Measurements from ENCODE around the gene ARMC3. TPM values are rescaled to one million over a fixed set of nuclear protein-coding genes. Genes with fewer than 3 reads are reported as not detected.
"Not testable (repeated sequence)": the region's sequence is repeated elsewhere in the genome, so short reads cannot be mapped to it uniquely, and the experiment has no call there.

ARMC3 gene
- total and polyA plus RNA-seq, 2 donors = 0.21 TPM; not detected in 1

DNA sequence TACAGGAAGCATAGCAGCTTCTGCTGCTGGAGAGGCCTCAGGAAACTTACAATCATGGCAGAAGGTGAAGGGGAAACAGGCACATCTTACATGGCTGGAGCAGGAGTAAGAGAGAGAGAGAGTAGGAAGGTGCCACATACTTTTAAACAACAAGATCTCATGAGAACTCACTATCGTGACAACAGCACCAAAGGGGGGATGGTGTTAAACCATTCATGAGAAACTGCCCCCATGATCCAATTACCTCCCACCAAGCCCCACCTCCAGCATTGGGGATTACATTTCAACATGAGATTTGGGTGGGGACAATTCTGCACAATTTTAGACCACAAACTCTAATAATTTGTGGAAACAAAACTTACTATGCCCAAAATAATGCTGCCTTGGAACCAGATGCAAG, 16.8 kb upstream of the ARMC3 start:
- DNase-seq (ENCODE audit: extremely low spot score) = no peak
- Histone ChIP-seq H3K36me3 (ENCODE audit: insufficient read depth) (no peaks in the 10 kb centered on the region), H3K27ac (ENCODE audit: low read depth) (no peak overlapping the region), H3K4me3 (ENCODE audit: low read depth, low read length) (no peak overlapping the region), H3K4me1 (ENCODE audit: insufficient read depth) (no peaks in the 10 kb centered on the region)
- WGBS = 41% methylated on average over 1 of the region's 1 CpG

DNA sequence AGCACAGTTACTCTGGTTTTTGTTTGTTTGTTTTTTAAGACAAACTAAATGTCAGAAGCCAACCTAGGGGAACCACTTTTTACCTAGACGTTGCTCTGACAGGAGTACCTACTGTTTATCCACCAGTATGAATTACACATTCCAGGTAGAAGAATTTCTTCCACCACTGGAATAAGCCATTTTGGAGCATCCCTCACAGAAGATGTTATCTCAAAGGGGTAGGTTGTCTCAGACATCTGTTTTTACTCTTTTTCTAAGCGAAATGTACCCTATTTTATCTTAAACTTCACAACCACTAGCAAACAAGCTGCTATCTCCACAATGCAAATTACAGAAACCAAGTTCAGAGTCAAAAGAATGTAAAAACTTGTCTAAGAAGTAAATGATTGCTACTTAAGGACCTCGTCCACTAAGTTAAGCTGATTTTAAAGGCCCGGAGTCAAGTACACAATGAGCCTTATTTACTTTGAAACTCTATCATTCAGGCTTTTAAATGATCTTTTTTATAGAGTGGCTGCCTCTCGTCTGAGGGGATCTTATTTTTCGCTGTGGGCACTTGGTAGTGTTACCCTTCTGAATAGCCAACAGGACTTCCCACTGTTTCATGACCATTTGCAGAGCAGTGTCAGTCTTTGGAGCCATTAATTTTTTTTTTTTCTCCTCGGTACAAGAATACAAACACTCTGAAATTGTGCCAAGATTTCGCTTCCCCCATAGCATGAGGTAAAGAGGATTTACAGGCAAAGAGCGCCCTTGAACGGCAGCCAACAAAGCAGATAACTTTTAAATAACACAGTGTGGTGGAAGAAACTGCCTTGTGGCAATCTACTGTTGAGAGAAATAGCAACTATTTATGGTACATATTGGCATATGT, 15.7 kb upstream of the ARMC3 start:
- no peak overlapping the region for H3K4me3 ChIP-seq (ENCODE audit: low read depth, low read length)
- no peaks in the 10 kb centered on the region for H3K36me3 ChIP-seq (ENCODE audit: insufficient read depth)
- H3K4me1 ChIP-seq (ENCODE audit: insufficient read depth) = no peaks in the 10 kb centered on the region
- H3K27ac ChIP-seq (ENCODE audit: low read depth) = no peak overlapping the region
- peak; percentile 81 for DNase-seq (ENCODE audit: extremely low spot score)
- 26% methylated on average over 10 of the region's 10 CpGs for WGBS

GRCh38 chr10:22912763-22913384, 15.0 kb upstream of the ARMC3 start:
- H3K36me3 ChIP-seq (ENCODE audit: insufficient read depth) = no peaks in the 10 kb centered on the region
- no peak for DNase-seq (ENCODE audit: extremely low spot score)
- WGBS = 38% methylated on average over 5 of the region's 5 CpGs
- no peaks in the 10 kb centered on the region for H3K4me1 ChIP-seq (ENCODE audit: insufficient read depth)
- no peak overlapping the region for H3K27ac ChIP-seq (ENCODE audit: low read depth)
- no peak overlapping the region for H3K4me3 ChIP-seq (ENCODE audit: low read depth, low read length)

DNA sequence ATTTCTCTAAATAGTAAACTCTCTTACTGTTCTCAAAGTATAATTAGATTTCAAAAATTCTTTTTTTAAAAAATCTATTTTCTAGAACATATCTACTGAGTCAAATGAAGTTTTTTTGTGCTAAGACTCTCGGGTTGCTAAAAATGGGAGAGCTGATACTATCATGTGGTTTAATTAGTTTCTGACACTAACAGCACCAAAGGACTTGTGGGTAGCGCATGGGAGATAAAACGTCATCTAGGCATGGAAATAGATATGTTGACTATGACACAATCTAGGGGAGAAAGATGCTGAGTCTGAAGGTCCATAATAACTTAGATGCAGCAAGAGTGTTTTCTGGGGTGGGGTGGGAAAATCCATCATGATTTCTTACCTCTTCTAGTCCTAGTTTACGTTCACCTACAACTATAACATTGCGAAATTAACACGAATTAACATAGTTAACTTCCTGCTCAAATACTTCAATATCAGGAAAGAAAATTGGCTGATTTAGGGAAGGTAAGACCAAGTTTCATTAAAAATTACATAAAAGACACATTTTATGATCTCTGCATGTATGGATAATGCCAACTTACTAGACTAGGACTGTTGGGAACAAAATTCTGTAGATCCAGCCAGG, 14.3 kb upstream of the ARMC3 start:
- WGBS = 91% methylated on average over 6 of the region's 6 CpGs
- no peak overlapping the region for H3K27ac ChIP-seq (ENCODE audit: low read depth)
- H3K4me3 ChIP-seq (ENCODE audit: low read depth, low read length) = no peak overlapping the region
- no peaks in the 10 kb centered on the region for H3K4me1 ChIP-seq (ENCODE audit: insufficient read depth)
- H3K36me3 ChIP-seq (ENCODE audit: insufficient read depth) = no peaks in the 10 kb centered on the region
- DNase-seq (ENCODE audit: extremely low spot score) = no peak

DNA sequence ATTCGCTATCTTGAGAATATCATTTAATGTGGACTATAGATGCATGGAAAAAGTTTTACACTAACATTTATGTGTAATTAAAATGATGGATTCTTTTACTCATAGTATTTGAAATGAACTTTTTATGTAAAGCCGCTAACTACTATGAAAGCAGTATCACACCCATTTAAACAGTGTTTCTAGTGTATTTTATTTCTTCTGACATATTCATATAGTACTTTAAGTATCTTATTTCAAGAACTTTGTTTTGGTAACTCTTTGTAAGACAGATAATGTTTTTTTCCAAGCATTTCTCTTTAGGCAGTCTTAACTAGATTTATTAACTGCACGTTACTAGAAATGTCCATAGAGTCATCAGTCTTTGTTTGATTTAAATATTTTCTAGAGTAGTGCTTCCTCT, 12.5 kb upstream of the ARMC3 start:
- DNase-seq (ENCODE audit: extremely low spot score) = no peak
- Histone ChIP-seq H3K36me3 (ENCODE audit: insufficient read depth) (no peaks in the 10 kb centered on the region), H3K4me1 (ENCODE audit: insufficient read depth) (no peaks in the 10 kb centered on the region), H3K4me3 (ENCODE audit: low read depth, low read length) (no peak overlapping the region), H3K27ac (ENCODE audit: low read depth) (no peak overlapping the region)
- 94% methylated on average over 3 of the region's 3 CpGs for WGBS

GRCh38 chr10:22925088-22925487, 2.8 kb upstream of the ARMC3 start:
- no peak for DNase-seq (ENCODE audit: extremely low spot score)
- WGBS = 77% methylated on average over 1 of the region's 1 CpG

GRCh38 chr10:22927166-22927565, 687 bp upstream of the ARMC3 start:
- Histone ChIP-seq H3K36me3 (ENCODE audit: insufficient read depth) (no peaks in the 10 kb centered on the region), H3K27ac (ENCODE audit: low read depth) (no peak overlapping the region), H3K4me1 (ENCODE audit: insufficient read depth) (no peaks in the 10 kb centered on the region), H3K4me3 (ENCODE audit: low read depth, low read length) (no peak overlapping the region)
- DNase-seq (ENCODE audit: extremely low spot score) = no peak
- WGBS = 88% methylated on average over 9 of the region's 9 CpGs

More at GRCh38 chr10:22925088-22925487, 2.8 kb upstream of the ARMC3 start:
- Histone ChIP-seq H3K4me3 (ENCODE audit: low read depth, low read length) (no peak overlapping the region), H3K27ac (ENCODE audit: low read depth) (no peak overlapping the region), H3K36me3 (ENCODE audit: insufficient read depth) (no peaks in the 10 kb centered on the region), H3K4me1 (ENCODE audit: insufficient read depth) (no peaks in the 10 kb centered on the region)

DNA sequence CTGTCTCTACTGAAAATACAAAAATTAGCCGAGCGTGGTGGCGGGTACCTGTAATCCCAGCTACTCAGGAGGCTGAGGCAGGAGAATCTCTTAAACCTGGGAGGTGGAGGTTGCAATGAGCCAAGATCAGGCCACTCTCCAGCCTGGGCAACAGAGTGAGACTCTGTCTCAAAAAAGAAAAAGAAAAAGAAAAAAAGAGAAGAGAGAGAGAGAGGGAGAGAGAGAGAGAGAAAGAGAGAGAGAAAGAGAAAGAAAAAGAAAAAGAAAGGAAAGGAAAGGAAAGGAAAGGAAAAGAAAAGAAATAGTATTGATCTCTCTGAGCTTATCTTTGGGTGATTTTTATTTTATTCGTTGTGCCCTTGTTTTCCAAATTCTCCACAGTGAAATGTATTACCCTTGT, 1.2 kb downstream of the ARMC3 start:
- not testable (repeated sequence) for H3K4me3 ChIP-seq (ENCODE audit: low read depth, low read length); H3K36me3 ChIP-seq (ENCODE audit: insufficient read depth); H3K4me1 ChIP-seq (ENCODE audit: insufficient read depth); DNase-seq (ENCODE audit: extremely low spot score); H3K27ac ChIP-seq (ENCODE audit: low read depth)
- WGBS = 96% methylated on average over 4 of the region's 4 CpGs

- WGBS = 53% methylated on average over 2 of the region's 2 CpGs
- no peak overlapping the region for H3K27ac ChIP-seq (ENCODE audit: low read depth)
- H3K36me3 ChIP-seq (ENCODE audit: insufficient read depth) = no peaks in the 10 kb centered on the region
- H3K4me3 ChIP-seq (ENCODE audit: low read depth, low read length) = no peak overlapping the region
- H3K4me1 ChIP-seq (ENCODE audit: insufficient read depth) = no peaks in the 10 kb centered on the region
- no peak for DNase-seq (ENCODE audit: extremely low spot score)
These were observed 4.1 kb downstream of the ARMC3 start for GRCh38 chr10:22931948-22932347.

DNA sequence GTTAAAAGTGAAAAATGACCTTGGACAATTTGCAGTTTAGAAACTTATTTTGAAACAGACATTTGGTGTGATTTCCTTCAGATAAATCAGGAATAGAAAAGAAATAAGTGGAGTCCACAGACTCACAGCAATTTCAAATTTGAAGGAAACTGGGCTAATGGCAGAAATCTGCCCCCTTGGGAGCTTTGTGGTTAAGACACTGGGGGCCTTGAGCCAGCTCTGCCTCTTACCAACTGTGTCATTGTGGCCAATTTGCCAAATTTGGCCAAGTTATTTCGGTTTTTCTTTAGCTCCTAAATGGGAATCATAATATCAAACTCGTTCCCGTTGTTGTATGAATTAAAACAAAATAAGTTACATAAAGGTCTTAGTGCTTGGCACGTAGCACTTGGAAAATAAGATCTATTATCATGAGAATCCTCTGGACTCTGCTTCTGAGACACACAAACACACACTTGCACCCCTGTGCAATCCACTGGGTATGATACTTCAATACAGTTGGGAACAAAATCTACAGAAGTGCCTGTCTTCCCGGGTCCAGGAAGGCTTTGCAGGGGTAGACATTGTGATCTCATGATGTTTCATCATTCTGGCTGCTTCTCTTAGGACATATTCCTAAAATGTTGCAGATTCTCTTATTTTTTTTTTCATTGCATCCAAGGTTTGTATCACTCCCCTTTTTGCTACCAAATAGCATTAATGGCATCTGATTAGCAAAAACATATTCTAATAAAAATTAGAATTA, 4.9 kb downstream of the ARMC3 start:
- Histone ChIP-seq H3K4me1 (ENCODE audit: insufficient read depth) (no peaks in the 10 kb centered on the region), H3K27ac (ENCODE audit: low read depth) (no peak overlapping the region), H3K4me3 (ENCODE audit: low read depth, low read length) (no peak overlapping the region), H3K36me3 (ENCODE audit: insufficient read depth) (no peaks in the 10 kb centered on the region)
- DNase-seq (ENCODE audit: extremely low spot score) = no peak
- WGBS = 81% methylated on average over 5 of the region's 5 CpGs

DNA sequence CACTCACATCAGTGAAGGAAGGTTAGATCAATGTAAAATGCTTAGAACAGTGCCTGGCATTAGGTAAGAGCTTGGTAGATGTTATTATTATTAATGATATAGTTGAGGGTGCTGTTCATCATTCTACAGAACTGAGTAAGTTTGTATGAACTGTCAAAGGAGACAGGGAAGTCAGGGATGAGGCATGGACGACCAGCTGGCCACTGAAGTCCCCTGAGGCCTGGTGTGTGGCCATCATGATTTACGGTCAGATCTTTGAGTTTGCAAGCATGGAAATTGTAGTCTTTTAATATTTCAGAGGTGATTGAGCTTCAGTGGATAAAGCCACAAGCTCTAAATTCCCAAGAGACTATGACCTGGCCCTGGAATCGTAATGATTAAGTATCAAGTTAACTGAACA, 6.9 kb downstream of the ARMC3 start:
- WGBS = 79% methylated on average over 3 of the region's 3 CpGs

DNA sequence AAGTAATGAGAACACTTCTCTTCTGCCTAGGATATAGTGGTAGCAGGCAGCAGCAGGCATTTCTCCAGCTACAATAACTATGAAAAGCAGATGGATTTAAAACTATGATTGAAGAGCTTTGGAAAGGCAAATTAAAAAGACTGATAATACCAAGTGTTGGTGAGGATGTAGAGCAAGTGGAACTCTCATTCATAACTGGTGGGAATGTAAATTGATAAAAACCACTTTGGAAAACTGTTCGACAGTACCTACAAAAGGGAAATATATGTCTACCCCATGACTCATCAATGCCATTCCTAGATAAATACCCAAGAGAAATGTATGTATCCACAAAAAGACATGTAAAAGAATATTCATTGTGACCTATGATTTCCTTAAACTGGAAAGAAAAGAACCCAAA, 14.6 kb downstream of the ARMC3 start:
- DNase-seq (ENCODE audit: extremely low spot score) = no peak
- Histone ChIP-seq H3K4me3 (ENCODE audit: low read depth, low read length) (no peak overlapping the region), H3K27ac (ENCODE audit: low read depth) (no peak overlapping the region), H3K4me1 (ENCODE audit: insufficient read depth) (no peaks in the 10 kb centered on the region), H3K36me3 (ENCODE audit: insufficient read depth) (no peaks in the 10 kb centered on the region)
- WGBS = 88% methylated on average over 1 of the region's 1 CpG

More for the DNA sequence above, 6.9 kb downstream of the ARMC3 start:
- Histone ChIP-seq H3K36me3 (ENCODE audit: insufficient read depth) (no peaks in the 10 kb centered on the region), H3K27ac (ENCODE audit: low read depth) (no peak overlapping the region), H3K4me1 (ENCODE audit: insufficient read depth) (no peaks in the 10 kb centered on the region), H3K4me3 (ENCODE audit: low read depth, low read length) (no peak overlapping the region)
- DNase-seq (ENCODE audit: extremely low spot score) = no peak

DNA sequence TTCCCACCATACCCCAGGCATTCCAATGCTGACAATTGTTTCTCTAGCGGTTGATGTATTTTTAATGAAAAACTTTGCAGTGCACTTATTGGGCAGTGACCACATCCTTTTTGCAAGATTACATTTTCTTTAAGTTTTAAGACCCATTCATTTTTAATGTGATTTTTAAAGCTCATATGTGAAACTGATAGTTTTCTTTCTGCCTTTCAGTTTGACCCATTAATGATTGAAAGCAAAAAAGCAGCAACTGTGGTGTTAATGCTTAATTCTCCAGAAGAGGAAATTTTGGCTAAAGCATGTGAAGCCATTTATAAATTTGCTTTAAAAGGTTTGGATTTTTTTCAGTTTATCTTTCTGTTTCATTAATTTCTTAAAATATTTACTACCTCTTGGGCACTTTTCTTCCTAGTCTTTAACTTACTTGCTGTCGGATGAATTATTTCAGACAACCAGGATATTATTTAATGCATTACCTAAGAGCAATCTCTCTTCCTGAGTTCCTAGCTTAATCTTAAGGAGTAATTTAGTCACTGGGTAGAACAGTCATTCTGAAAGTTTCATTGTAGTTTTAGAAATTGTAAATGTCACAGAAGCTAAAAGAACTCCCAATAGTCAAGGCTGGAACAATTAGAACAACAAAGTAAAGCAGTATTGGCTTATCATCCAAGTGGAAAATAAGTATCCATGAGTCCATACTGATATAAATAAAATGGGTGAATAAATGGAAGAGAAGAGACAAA, 18.3 kb downstream of the ARMC3 start:
- no peaks in the 10 kb centered on the region for H3K36me3 ChIP-seq (ENCODE audit: insufficient read depth)
- no peaks in the 10 kb centered on the region for H3K4me1 ChIP-seq (ENCODE audit: insufficient read depth)
- no peak overlapping the region for H3K4me3 ChIP-seq (ENCODE audit: low read depth, low read length)
- WGBS = 96% methylated on average over 2 of the region's 2 CpGs
- H3K27ac ChIP-seq (ENCODE audit: low read depth) = no peak overlapping the region
- no peak for DNase-seq (ENCODE audit: extremely low spot score)

Data from urinary bladder (tissue), 4 donors.